ENCODE measurements around the gene PUDP. TPM values are rescaled to one million over a fixed set of nuclear protein-coding genes. Genes with fewer than 3 reads are reported as not detected.

Gene PUDP
- total RNA-seq, 1 experiment from 2014 or later: 20.3 TPM

DNA sequence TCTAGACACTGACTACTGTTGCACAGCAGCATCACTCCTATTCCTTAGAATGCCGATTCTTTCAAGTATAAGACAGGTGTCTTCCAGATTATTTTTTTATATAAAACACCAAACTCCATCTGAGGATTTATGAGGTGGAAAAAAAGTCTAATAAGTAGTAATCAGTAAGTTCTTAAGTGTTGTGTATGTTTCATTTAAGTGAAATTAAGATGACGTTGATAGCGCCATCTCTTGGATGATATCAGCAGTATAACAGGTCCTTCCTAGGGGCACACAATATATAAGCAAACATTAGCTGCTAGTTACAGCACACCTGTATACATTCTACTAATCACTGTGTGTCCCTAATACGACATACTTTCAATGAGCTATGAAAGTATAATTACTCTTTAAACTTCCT lies 100.0 kb downstream of the PUDP start:
- Histone ChIP-seq H3K4me1 (ENCODE audit: control insufficient read depth in 1 of 2, insufficient read depth in 2 of 2, low read length in 2 of 2) (no peaks in the 10 kb centered on the region), H3K79me2 (ENCODE audit: insufficient read depth, low read length) (no peaks in the 10 kb centered on the region), H3K4me2 (ENCODE audit: low read length) (no peak overlapping the region), H4K20me1 (ENCODE audit: insufficient read depth) (no peaks in the 10 kb centered on the region), H3K9me2 (ENCODE audit: insufficient read depth) (no peaks in the 10 kb centered on the region), H3K9me3 (ENCODE audit: control insufficient read depth in 1 of 2, insufficient read depth in 1 of 2, low read depth in 1 of 2, low read length in 2 of 2) (no peaks in the 10 kb centered on the region), H3K27me3 (ENCODE audit: insufficient read depth, low read length) (no peaks in the 10 kb centered on the region), H3K36me3 (ENCODE audit: control insufficient read depth in 1 of 2, insufficient read depth in 2 of 2, low read length in 2 of 2) (no peaks in the 10 kb centered on the region), H3K27ac (ENCODE audit: low read depth, low read length) (no peak overlapping the region), H3K9ac (ENCODE audit: low read length) (no peak overlapping the region), H2AFZ (ENCODE audit: low read depth, low read length, poor library complexity, severe bottlenecking) (no peak overlapping the region), H3K4me3 (replicated peaks in 1 of 2; ENCODE audit: low read depth in 1 of 2, low read length in 2 of 2) (no peak overlapping the region)
- DNase-seq (ENCODE audit: low read depth, low spot score): no peak
- no TSS peak for BruUV-seq (replicated peaks)
- TF ChIP-seq SP1 (IDR thresholded peaks at IDR 0.05; ENCODE audit: low read depth) (no peak), SIN3A (IDR thresholded peaks at IDR 0.05; ENCODE audit: low read depth) (no peak), CEBPB (IDR thresholded peaks at IDR 0.05; ENCODE audit: low read depth) (no peak), EGR1 (IDR thresholded peaks at IDR 0.05; ENCODE audit: low read depth) (no peak), ZFX (IDR thresholded peaks at IDR 0.05) (no peak), SRF (IDR thresholded peaks at IDR 0.05; ENCODE audit: low read depth) (no peak), ZNF274 (IDR thresholded peaks at IDR 0.05; ENCODE audit: low read depth, low read length) (no peak), EZH2phosphoT487 (IDR thresholded peaks at IDR 0.05; ENCODE audit: borderline replicate concordance) (no peak), POLR2AphosphoS5 (IDR thresholded peaks at IDR 0.05; ENCODE audit: low read depth, low read length) (no peak), EZH2 (IDR thresholded peaks at IDR 0.05) (no peak), JUND (IDR thresholded peaks at IDR 0.05) (no peak), YY1 (IDR thresholded peaks at IDR 0.05; ENCODE audit: extremely low read depth, insufficient replicate concordance, low read depth, low read length) (no peak), FOSL1 (IDR thresholded peaks at IDR 0.05; ENCODE audit: low read depth) (no peak), ATF3 (IDR thresholded peaks at IDR 0.05) (no peak), MAX (IDR thresholded peaks at IDR 0.05) (no peak)
- TF ChIP-seq, protein P1, sequence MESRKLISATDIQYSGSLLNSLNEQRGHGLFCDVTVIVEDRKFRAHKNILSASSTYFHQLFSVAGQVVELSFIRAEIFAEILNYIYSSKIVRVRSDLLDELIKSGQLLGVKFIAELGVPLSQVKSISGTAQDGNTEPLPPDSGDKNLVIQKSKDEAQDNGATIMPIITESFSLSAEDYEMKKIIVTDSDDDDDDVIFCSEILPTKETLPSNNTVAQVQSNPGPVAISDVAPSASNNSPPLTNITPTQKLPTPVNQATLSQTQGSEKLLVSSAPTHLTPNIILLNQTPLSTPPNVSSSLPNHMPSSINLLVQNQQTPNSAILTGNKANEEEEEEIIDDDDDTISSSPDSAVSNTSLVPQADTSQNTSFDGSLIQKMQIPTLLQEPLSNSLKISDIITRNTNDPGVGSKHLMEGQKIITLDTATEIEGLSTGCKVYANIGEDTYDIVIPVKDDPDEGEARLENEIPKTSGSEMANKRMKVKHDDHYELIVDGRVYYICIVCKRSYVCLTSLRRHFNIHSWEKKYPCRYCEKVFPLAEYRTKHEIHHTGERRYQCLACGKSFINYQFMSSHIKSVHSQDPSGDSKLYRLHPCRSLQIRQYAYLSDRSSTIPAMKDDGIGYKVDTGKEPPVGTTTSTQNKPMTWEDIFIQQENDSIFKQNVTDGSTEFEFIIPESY (IDR thresholded peaks at IDR 0.05; ENCODE audit: extremely low read depth, insufficient replicate concordance, low read length): no peak
- TF ChIP-seq, protein P2, sequence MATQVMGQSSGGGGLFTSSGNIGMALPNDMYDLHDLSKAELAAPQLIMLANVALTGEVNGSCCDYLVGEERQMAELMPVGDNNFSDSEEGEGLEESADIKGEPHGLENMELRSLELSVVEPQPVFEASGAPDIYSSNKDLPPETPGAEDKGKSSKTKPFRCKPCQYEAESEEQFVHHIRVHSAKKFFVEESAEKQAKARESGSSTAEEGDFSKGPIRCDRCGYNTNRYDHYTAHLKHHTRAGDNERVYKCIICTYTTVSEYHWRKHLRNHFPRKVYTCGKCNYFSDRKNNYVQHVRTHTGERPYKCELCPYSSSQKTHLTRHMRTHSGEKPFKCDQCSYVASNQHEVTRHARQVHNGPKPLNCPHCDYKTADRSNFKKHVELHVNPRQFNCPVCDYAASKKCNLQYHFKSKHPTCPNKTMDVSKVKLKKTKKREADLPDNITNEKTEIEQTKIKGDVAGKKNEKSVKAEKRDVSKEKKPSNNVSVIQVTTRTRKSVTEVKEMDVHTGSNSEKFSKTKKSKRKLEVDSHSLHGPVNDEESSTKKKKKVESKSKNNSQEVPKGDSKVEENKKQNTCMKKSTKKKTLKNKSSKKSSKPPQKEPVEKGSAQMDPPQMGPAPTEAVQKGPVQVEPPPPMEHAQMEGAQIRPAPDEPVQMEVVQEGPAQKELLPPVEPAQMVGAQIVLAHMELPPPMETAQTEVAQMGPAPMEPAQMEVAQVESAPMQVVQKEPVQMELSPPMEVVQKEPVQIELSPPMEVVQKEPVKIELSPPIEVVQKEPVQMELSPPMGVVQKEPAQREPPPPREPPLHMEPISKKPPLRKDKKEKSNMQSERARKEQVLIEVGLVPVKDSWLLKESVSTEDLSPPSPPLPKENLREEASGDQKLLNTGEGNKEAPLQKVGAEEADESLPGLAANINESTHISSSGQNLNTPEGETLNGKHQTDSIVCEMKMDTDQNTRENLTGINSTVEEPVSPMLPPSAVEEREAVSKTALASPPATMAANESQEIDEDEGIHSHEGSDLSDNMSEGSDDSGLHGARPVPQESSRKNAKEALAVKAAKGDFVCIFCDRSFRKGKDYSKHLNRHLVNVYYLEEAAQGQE (IDR thresholded peaks at IDR 0.05; ENCODE audit: low read depth): no peak
- TF ChIP-seq, protein P3, sequence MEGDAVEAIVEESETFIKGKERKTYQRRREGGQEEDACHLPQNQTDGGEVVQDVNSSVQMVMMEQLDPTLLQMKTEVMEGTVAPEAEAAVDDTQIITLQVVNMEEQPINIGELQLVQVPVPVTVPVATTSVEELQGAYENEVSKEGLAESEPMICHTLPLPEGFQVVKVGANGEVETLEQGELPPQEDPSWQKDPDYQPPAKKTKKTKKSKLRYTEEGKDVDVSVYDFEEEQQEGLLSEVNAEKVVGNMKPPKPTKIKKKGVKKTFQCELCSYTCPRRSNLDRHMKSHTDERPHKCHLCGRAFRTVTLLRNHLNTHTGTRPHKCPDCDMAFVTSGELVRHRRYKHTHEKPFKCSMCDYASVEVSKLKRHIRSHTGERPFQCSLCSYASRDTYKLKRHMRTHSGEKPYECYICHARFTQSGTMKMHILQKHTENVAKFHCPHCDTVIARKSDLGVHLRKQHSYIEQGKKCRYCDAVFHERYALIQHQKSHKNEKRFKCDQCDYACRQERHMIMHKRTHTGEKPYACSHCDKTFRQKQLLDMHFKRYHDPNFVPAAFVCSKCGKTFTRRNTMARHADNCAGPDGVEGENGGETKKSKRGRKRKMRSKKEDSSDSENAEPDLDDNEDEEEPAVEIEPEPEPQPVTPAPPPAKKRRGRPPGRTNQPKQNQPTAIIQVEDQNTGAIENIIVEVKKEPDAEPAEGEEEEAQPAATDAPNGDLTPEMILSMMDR (IDR thresholded peaks at IDR 0.05 in 2 of 3, conservative IDR thresholded peaks at IDR 0.05 in 1 of 3; ENCODE audit: borderline replicate concordance in 1 of 3, insufficient read depth in 1 of 3, low read depth in 2 of 3, low read length in 2 of 3): no peak; a peak in 1 of 6 replicates
- POLR2A ChIA-PET: no interaction called here
- intact Hi-C loops (cut with micrococcal nuclease): no loop called here
- no peak for ATAC-seq
- RAD21 ChIA-PET (ENCODE audit: low non-redundant PET in 1 of 2, low total read pairs in 2 of 2, uncharacterized antibody in 2 of 2, unreplicated experiment in 2 of 2): no interaction called here
- CTCF ChIA-PET: no interaction called here

All from HCT116 (cell line).